Measurements from ENCODE around the gene LRRC27.

- TF ChIP-seq CTCF (IDR thresholded peaks at IDR 0.05 in 2 of 3, conservative IDR thresholded peaks at IDR 0.05 in 1 of 3; ENCODE audit: borderline replicate concordance in 1 of 3, insufficient read depth in 1 of 3, low read depth in 2 of 3, low read length in 2 of 3), result no peak
- no peak for TF ChIP-seq SRF (IDR thresholded peaks at IDR 0.05; ENCODE audit: low read depth)
- no peak for TF ChIP-seq POLR2AphosphoS5 (IDR thresholded peaks at IDR 0.05; ENCODE audit: low read depth, low read length)
- no peak for TF ChIP-seq POLR2A (IDR thresholded peaks at IDR 0.05; ENCODE audit: borderline replicate concordance, extremely low read depth, insufficient read depth, insufficient read length)
- TF ChIP-seq, protein P1, sequence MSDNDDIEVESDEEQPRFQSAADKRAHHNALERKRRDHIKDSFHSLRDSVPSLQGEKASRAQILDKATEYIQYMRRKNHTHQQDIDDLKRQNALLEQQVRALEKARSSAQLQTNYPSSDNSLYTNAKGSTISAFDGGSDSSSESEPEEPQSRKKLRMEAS (IDR thresholded peaks at IDR 0.05), result no peak
Observed at GRCh38 chr10:132361581-132362101, 29.6 kb downstream of the LRRC27 start.
